Chondrocyte (in vitro differentiated cells): Measurements from ENCODE around the gene HOTAIR. TPM values are rescaled to one million over a fixed set of nuclear protein-coding genes. Genes with fewer than 3 reads are reported as not detected.

Source experiments
- DNase-seq: peaks from one replicate; pipeline ENCODE4 v3.0.0; 2021; ENCODE audit warnings: mixed read lengths, low spot score
- H3K27ac Mint-ChIP-seq: one replicate; pipeline ENCODE4 v1.8.0; 2021; ENCODE audit warnings: mild to moderate bottlenecking, moderate library complexity, mixed read lengths; ENCODE audit not compliant: unreplicated experiment
- H3K27me3 Mint-ChIP-seq: 2 replicates; pipeline ENCODE4 v1.8.0; 2021; ENCODE audit warnings: low read depth, mixed read lengths
- H3K36me3 Mint-ChIP-seq: 2 replicates; pipeline ENCODE4 v1.8.0; 2021; ENCODE audit warnings: low read depth, mixed read lengths
- H3K4me1 Mint-ChIP-seq: 2 replicates; pipeline ENCODE4 v1.8.0; 2021; ENCODE audit warnings: low read depth, mild to moderate bottlenecking, mixed read lengths
- H3K4me3 Mint-ChIP-seq: one replicate; pipeline ENCODE4 v1.8.0; 2021; ENCODE audit warnings: mild to moderate bottlenecking, moderate library complexity, mixed read lengths; ENCODE audit not compliant: unreplicated experiment
- H3K9me3 Mint-ChIP-seq: 2 replicates; pipeline ENCODE4 v1.8.0; 2021; ENCODE audit warnings: low read depth, mixed read lengths
- total RNA-seq: library from RNA; stranded (reverse); gene quantifications from 3 replicates; pipeline ENCODE4 v1.2.1, GENCODE V29; 2021
- TF ChIP-seq, protein P1 (sequence below): fragments of 200-600 bp; sonication (generic); IDR thresholded peaks from 2 replicates; pipeline ENCODE4 v1.5.0; 2021; ENCODE audit warnings: antibody characterized with exemption, mild to moderate bottlenecking, moderate library complexity

Gene HOTAIR
- total RNA-seq, 1 donor from 2014 or later: not detected

GRCh38 chr12:53961025-53961761, 13.6 kb downstream of the HOTAIR start:
- Mint-ChIP-seq H3K36me3 (peaks cover 13% of the 10 kb centered on the region), H3K4me3 (no peak overlapping the region), H3K27ac (no peak overlapping the region), H3K27me3 (peaks cover 86% of the 10 kb centered on the region), H3K9me3 (no peaks in the 10 kb centered on the region), H3K4me1 (peaks cover 1% of the 10 kb centered on the region)
- DNase-seq: no peak
- TF ChIP-seq, protein P1, sequence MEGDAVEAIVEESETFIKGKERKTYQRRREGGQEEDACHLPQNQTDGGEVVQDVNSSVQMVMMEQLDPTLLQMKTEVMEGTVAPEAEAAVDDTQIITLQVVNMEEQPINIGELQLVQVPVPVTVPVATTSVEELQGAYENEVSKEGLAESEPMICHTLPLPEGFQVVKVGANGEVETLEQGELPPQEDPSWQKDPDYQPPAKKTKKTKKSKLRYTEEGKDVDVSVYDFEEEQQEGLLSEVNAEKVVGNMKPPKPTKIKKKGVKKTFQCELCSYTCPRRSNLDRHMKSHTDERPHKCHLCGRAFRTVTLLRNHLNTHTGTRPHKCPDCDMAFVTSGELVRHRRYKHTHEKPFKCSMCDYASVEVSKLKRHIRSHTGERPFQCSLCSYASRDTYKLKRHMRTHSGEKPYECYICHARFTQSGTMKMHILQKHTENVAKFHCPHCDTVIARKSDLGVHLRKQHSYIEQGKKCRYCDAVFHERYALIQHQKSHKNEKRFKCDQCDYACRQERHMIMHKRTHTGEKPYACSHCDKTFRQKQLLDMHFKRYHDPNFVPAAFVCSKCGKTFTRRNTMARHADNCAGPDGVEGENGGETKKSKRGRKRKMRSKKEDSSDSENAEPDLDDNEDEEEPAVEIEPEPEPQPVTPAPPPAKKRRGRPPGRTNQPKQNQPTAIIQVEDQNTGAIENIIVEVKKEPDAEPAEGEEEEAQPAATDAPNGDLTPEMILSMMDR: no peak

DNA sequence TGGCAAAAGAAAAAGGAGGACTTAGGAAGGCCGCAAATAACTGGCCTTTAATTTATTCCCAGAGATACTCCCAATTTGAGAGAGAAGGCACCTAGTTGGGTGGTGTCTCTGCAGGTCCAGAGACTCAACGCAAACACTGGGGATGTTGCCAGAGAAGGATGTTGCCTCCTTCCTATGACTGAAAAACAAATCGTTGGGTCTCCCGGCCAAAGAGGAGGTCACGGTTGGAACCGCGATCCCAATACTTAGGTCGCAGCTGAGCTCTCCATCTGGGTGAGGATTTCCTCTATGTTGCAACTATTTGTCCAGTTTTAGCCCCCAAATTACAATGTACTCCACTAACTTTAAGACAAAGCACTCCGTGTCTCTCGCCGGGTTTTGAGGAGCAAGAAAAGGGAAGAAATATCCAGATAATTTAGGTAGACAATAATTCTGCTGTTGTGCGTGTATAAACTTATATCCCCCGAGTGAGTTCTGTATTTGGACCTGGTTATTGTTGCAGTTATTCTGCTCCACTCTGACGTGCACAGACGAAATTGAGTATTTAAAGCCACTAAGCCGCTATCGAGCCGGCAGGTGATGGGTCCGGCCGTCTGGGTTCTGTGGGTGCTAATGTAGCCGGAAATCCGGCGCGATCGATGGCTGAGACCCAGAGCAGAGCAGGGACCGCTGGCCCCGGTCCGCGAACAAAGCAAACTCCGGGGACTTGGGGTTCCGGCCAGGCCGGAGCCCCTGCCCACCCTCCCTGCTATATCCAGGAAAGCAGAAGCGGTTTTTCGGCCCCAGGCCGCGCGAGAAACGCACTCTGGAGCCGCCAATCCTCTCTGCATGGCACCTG, 14.3 kb downstream of the HOTAIR start:
- no peaks in the 10 kb centered on the region for H3K9me3 Mint-ChIP-seq
- H3K4me1 Mint-ChIP-seq: no peaks in the 10 kb centered on the region
- no peak overlapping the region for H3K27ac Mint-ChIP-seq
- TF ChIP-seq, protein P1: no peak
- peaks cover 17% of the 10 kb centered on the region for H3K36me3 Mint-ChIP-seq
- no peak for DNase-seq
- H3K27me3 Mint-ChIP-seq: peaks cover 87% of the 10 kb centered on the region
- no peak overlapping the region for H3K4me3 Mint-ChIP-seq

DNA sequence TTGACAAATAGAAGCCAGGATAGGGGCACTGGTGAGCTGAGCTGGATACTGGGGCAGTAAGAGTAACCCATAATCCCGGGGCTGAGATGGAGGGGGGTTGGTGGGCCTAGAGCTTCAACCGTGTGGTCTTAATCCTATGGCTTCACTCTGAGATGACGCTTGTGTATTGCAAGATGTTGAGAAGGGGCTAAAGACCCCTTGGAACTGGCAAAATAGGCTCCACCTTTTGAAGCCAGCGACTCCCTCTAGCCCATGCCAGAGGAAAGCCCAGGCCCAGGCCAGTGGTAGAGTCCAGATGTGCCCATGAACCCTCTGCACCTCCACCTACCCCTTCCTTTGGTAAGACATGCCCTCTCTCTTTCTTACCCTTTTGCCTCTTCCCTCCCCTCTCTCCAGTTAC, 15.4 kb downstream of the HOTAIR start:
- TF ChIP-seq, protein P1: no peak
- H3K4me3 Mint-ChIP-seq: no peak overlapping the region
- no peaks in the 10 kb centered on the region for H3K4me1 Mint-ChIP-seq
- no peak for DNase-seq
- H3K27ac Mint-ChIP-seq: no peak overlapping the region
- H3K9me3 Mint-ChIP-seq: no peaks in the 10 kb centered on the region
- peaks cover 78% of the 10 kb centered on the region for H3K27me3 Mint-ChIP-seq
- peaks cover 17% of the 10 kb centered on the region for H3K36me3 Mint-ChIP-seq

- Mint-ChIP-seq H3K27me3 (peaks cover 79% of the 10 kb centered on the region), H3K36me3 (peaks cover 17% of the 10 kb centered on the region), H3K4me3 (no peak overlapping the region), H3K9me3 (no peaks in the 10 kb centered on the region), H3K4me1 (peaks cover 4% of the 10 kb centered on the region), H3K27ac (no peak overlapping the region)
- TF ChIP-seq, protein P1: no peak
- DNase-seq: no peak
Measured at GRCh38 chr12:53958128-53958527, 16.6 kb downstream of the HOTAIR start.

DNA sequence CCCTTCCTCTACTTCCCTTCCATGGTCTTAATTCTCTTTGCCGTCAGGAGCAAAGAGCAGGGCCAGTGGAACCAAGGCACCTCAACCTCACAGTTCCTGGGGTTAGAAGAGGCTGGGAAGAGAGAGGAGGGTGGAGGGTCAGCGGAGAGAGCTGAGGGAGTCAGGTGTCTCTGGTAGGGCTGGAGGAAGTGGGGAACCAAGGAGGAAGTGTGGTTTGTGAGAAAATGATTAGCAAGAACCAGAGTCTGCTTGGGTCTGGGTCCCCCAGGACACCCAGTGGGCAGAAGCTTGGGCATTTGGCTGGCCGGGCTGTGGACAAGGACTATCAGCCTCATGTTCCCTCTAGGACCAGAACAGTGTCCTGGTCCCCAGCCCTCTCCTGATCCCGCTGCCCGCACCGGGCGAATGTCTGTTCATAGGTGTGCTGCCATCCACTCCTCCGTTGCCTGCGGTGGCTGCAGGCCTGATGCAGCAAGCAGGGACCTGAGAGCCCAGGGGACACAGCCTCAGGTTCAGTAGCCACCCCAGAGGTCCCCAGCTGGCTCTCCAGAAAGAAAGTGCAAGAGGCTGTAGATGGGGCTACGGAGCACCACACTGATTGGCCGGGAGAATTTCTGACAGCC, 17.7 kb downstream of the HOTAIR start:
- H3K36me3 Mint-ChIP-seq: peaks cover 17% of the 10 kb centered on the region
- no peak overlapping the region for H3K27ac Mint-ChIP-seq
- TF ChIP-seq, protein P1: no peak
- no peak overlapping the region for H3K4me3 Mint-ChIP-seq
- DNase-seq: no peak
- H3K9me3 Mint-ChIP-seq: no peaks in the 10 kb centered on the region
- H3K4me1 Mint-ChIP-seq: peaks cover 8% of the 10 kb centered on the region
- H3K27me3 Mint-ChIP-seq: peaks cover 82% of the 10 kb centered on the region
